ENCODE measurements around the gene CFAP65. TPM values are rescaled to one million over a fixed set of nuclear protein-coding genes. Genes with fewer than 3 reads are reported as not detected.
A peak's percentile ranks its signal among the peaks of the same experiment; 100 is the strongest.

Gene CFAP65
- total and polyA plus RNA-seq, 2 of the 13 experiments (the other 11 are each of a cell fraction or from before 2014, with no cell fraction given) = 0.05 TPM; not detected in 1

DNA sequence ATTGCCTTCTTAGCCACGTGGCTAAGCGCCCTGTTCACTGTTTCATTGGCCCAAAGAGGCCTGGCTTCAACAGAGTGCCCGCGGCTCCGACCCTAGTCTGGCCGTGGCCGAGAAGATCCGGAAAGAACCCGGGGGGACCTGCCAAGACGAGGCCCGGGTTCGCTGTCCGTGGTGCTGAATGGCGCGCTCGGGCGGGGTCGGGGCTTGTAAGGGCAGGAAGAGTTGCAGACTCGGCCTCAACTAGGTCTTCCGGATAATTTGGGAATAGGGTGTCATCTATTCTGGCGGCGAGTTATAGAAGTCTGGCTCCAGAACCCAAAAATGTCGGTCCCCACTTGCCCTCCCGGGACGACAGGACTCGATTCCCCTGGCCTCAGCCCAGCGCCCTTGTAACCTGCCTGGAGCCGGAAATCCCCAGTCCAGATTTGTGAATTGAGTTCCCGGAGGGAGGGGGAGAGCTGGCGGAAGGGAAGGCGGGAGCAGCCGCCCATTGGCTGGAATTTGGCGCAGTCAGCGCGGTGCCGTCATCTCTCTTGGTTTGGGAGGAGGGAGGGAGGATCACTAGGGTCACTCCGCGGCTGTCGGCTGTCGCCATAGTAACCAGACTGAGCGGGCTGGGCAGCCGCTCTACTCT, 78.3 kb downstream of the CFAP65 start (continued):
- TF ChIP-seq ZNF768 (CRISPR knock-in tag; IDR thresholded peaks at IDR 0.05) (peak; percentile 74; the same call in 1 of the 2 replicates), PHF20 (CRISPR knock-in tag; IDR thresholded peaks at IDR 0.05) (peak; percentile 47; the same call in 1 of the 2 replicates), ZNF446 (CRISPR knock-in tag; IDR thresholded peaks at IDR 0.05) (peak; percentile 85; the same call in 1 of the 2 replicates), ZNF12 (CRISPR knock-in tag; IDR thresholded peaks at IDR 0.05) (peak; percentile 88), ZSCAN31 (CRISPR knock-in tag; IDR thresholded peaks at IDR 0.05; ENCODE audit: low read depth) (peak; percentile 88; the same call in 1 of the 2 replicates), PPARG (CRISPR knock-in tag; conservative IDR thresholded peaks at IDR 0.05) (0 out of 2 replicates have a peak, but pooled peaks have one; percentile 64), KDM5B (CRISPR knock-in tag; IDR thresholded peaks at IDR 0.05; ENCODE audit: borderline replicate concordance) (peak; percentile 83; the same call in 1 of the 2 replicates), KLF15 (CRISPR knock-in tag; IDR thresholded peaks at IDR 0.05; ENCODE audit: borderline replicate concordance) (peak; percentile 91), KDM1A (CRISPR knock-in tag; IDR thresholded peaks at IDR 0.05) (no peak), CCDC6 (CRISPR knock-in tag; IDR thresholded peaks at IDR 0.05) (peak; percentile 87; the same call in 1 of the 2 replicates), ZNF746 (CRISPR knock-in tag; IDR thresholded peaks at IDR 0.05) (peak; percentile 58; the same call in 1 of the 2 replicates)
- TF ChIP-seq, protein P1, sequence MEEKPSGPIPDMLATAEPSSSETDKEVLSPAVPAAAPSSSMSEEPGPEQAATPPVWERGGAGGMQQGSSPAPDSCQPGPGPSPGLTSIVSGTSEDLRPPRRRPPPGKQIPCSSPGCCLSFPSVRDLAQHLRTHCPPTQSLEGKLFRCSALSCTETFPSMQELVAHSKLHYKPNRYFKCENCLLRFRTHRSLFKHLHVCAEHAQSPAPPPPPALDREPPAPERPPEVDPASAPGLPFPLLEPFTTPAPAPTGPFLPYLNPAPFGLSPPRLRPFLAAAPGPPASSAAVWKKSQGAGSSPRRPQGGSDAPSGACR (CRISPR knock-in tag; IDR thresholded peaks at IDR 0.05) = no peak
- TF ChIP-seq, protein P2, sequence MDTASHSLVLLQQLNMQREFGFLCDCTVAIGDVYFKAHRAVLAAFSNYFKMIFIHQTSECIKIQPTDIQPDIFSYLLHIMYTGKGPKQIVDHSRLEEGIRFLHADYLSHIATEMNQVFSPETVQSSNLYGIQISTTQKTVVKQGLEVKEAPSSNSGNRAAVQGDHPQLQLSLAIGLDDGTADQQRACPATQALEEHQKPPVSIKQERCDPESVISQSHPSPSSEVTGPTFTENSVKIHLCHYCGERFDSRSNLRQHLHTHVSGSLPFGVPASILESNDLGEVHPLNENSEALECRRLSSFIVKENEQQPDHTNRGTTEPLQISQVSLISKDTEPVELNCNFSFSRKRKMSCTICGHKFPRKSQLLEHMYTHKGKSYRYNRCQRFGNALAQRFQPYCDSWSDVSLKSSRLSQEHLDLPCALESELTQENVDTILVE (CRISPR knock-in tag; IDR thresholded peaks at IDR 0.05) = peak; percentile 88
- TF ChIP-seq, protein P3, sequence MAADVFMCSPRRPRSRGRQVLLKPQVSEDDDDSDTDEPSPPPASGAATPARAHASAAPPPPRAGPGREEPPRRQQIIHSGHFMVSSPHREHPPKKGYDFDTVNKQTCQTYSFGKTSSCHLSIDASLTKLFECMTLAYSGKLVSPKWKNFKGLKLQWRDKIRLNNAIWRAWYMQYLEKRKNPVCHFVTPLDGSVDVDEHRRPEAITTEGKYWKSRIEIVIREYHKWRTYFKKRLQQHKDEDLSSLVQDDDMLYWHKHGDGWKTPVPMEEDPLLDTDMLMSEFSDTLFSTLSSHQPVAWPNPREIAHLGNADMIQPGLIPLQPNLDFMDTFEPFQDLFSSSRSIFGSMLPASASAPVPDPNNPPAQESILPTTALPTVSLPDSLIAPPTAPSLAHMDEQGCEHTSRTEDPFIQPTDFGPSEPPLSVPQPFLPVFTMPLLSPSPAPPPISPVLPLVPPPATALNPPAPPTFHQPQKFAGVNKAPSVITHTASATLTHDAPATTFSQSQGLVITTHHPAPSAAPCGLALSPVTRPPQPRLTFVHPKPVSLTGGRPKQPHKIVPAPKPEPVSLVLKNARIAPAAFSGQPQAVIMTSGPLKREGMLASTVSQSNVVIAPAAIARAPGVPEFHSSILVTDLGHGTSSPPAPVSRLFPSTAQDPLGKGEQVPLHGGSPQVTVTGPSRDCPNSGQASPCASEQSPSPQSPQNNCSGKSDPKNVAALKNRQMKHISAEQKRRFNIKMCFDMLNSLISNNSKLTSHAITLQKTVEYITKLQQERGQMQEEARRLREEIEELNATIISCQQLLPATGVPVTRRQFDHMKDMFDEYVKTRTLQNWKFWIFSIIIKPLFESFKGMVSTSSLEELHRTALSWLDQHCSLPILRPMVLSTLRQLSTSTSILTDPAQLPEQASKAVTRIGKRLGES (CRISPR knock-in tag; IDR thresholded peaks at IDR 0.05; ENCODE audit: borderline replicate concordance) = peak; percentile 87
- TF ChIP-seq, protein P4, sequence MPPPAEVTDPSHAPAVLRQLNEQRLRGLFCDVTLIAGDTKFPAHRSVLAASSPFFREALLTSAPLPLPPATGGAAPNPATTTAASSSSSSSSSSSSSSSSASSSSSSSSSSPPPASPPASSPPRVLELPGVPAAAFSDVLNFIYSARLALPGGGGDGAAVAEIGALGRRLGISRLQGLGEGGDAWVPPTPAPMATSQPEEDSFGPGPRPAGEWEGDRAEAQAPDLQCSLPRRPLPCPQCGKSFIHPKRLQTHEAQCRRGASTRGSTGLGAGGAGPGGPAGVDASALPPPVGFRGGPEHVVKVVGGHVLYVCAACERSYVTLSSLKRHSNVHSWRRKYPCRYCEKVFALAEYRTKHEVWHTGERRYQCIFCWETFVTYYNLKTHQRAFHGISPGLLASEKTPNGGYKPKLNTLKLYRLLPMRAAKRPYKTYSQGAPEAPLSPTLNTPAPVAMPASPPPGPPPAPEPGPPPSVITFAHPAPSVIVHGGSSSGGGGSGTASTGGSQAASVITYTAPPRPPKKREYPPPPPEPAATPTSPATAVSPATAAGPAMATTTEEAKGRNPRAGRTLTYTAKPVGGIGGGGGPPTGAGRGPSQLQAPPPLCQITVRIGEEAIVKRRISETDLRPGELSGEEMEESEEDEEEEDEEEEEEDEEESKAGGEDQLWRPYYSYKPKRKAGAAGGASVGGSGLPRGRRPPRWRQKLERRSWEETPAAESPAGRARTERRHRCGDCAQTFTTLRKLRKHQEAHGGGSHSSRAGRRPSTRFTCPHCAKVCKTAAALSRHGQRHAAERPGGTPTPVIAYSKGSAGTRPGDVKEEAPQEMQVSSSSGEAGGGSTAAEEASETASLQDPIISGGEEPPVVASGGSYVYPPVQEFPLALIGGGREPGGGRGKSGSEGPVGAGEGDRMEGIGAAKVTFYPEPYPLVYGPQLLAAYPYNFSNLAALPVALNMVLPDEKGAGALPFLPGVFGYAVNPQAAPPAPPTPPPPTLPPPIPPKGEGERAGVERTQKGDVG (CRISPR knock-in tag; IDR thresholded peaks at IDR 0.05; ENCODE audit: borderline replicate concordance) = no peak
- TF ChIP-seq, protein P5, sequence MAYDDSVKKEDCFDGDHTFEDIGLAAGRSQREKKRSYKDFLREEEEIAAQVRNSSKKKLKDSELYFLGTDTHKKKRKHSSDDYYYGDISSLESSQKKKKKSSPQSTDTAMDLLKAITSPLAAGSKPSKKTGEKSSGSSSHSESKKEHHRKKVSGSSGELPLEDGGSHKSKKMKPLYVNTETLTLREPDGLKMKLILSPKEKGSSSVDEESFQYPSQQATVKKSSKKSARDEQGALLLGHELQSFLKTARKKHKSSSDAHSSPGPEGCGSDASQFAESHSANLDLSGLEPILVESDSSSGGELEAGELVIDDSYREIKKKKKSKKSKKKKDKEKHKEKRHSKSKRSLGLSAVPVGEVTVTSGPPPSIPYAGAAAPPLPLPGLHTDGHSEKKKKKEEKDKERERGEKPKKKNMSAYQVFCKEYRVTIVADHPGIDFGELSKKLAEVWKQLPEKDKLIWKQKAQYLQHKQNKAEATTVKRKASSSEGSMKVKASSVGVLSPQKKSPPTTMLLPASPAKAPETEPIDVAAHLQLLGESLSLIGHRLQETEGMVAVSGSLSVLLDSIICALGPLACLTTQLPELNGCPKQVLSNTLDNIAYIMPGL (CRISPR knock-in tag; IDR thresholded peaks at IDR 0.05; ENCODE audit: borderline replicate concordance in 1 of 2, low read depth in 1 of 2) = no peak; a peak in 1 of 4 replicates
- TF ChIP-seq, protein P6, sequence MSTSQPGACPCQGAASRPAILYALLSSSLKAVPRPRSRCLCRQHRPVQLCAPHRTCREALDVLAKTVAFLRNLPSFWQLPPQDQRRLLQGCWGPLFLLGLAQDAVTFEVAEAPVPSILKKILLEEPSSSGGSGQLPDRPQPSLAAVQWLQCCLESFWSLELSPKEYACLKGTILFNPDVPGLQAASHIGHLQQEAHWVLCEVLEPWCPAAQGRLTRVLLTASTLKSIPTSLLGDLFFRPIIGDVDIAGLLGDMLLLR (CRISPR knock-in tag; IDR thresholded peaks at IDR 0.05) = peak; percentile 92

Data from HepG2 (cell line).